Measurements from ENCODE around the gene DCP1A.

GRCh38 chr3:53248161-53248560 is 99.2 kb downstream of the DCP1A start:
- TF ChIP-seq CTCF (IDR thresholded peaks at IDR 0.05) = no peak
- TF ChIP-seq POLR2A (IDR thresholded peaks at IDR 0.05) = no peak
